ENCODE measurements around the gene NID1. TPM values are rescaled to one million over a fixed set of nuclear protein-coding genes. Genes with fewer than 3 reads are reported as not detected.

NID1 gene
- total RNA-seq, 1 experiment from 2014 or later, result 0.32 TPM

- no TSS peak for BruUV-seq (replicated peaks)
- H4K20me1 ChIP-seq (ENCODE audit: insufficient read depth), result no peaks in the 10 kb centered on the region
- H3K36me3 ChIP-seq (ENCODE audit: control insufficient read depth in 1 of 2, insufficient read depth in 2 of 2, low read length in 2 of 2), result no peaks in the 10 kb centered on the region
- H2AFZ ChIP-seq (ENCODE audit: low read depth, low read length, poor library complexity, severe bottlenecking), result no peak overlapping the region
- no peak overlapping the region for H3K27ac ChIP-seq (ENCODE audit: low read depth, low read length)
- DNase-seq (ENCODE audit: low read depth, low spot score), result no peak
- CTCF ChIA-PET, result no interaction called here
- no peak overlapping the region for H3K9ac ChIP-seq (ENCODE audit: low read length)
- RAD21 ChIA-PET (ENCODE audit: low non-redundant PET in 1 of 2, low total read pairs in 2 of 2, uncharacterized antibody in 2 of 2, unreplicated experiment in 2 of 2), result no interaction called here
- H3K79me2 ChIP-seq (ENCODE audit: insufficient read depth, low read length), result no peaks in the 10 kb centered on the region
- no peaks in the 10 kb centered on the region for H3K9me2 ChIP-seq (ENCODE audit: insufficient read depth)
- TF ChIP-seq SIN3A (IDR thresholded peaks at IDR 0.05; ENCODE audit: low read depth), result no peak
- TF ChIP-seq YY1 (IDR thresholded peaks at IDR 0.05; ENCODE audit: extremely low read depth, insufficient replicate concordance, low read depth, low read length), result no peak
- no peak for TF ChIP-seq MAX (IDR thresholded peaks at IDR 0.05)
- TF ChIP-seq ATF3 (IDR thresholded peaks at IDR 0.05), result no peak
- TF ChIP-seq CTCF (IDR thresholded peaks at IDR 0.05 in 2 of 3, conservative IDR thresholded peaks at IDR 0.05 in 1 of 3; ENCODE audit: borderline replicate concordance in 1 of 3, insufficient read depth in 1 of 3, low read depth in 2 of 3, low read length in 2 of 3), result no peak
- no peak for TF ChIP-seq EZH2phosphoT487 (IDR thresholded peaks at IDR 0.05; ENCODE audit: borderline replicate concordance)
- no peak for TF ChIP-seq CBX3 (IDR thresholded peaks at IDR 0.05; ENCODE audit: low read depth)
- TF ChIP-seq RAD21 (IDR thresholded peaks at IDR 0.05; ENCODE audit: low read depth), result no peak
- TF ChIP-seq EGR1 (IDR thresholded peaks at IDR 0.05; ENCODE audit: low read depth), result no peak
- TF ChIP-seq TCF7L2 (IDR thresholded peaks at IDR 0.05; ENCODE audit: borderline replicate concordance, extremely low read depth, insufficient read depth, insufficient read length), result no peak
- no peak for TF ChIP-seq SRF (IDR thresholded peaks at IDR 0.05; ENCODE audit: low read depth)
- no peak for TF ChIP-seq ZNF274 (IDR thresholded peaks at IDR 0.05; ENCODE audit: low read depth, low read length)
- no peak for TF ChIP-seq POLR2AphosphoS5 (IDR thresholded peaks at IDR 0.05; ENCODE audit: low read depth, low read length)
- no peak for TF ChIP-seq ELF1 (IDR thresholded peaks at IDR 0.05; ENCODE audit: borderline replicate concordance, low read depth)
- no peak for TF ChIP-seq FOSL1 (IDR thresholded peaks at IDR 0.05; ENCODE audit: low read depth)
- TF ChIP-seq CEBPB (IDR thresholded peaks at IDR 0.05; ENCODE audit: low read depth), result no peak
- TF ChIP-seq SP1 (IDR thresholded peaks at IDR 0.05; ENCODE audit: low read depth), result no peak
- TF ChIP-seq ZBTB33 (IDR thresholded peaks at IDR 0.05; ENCODE audit: extremely low read depth, insufficient replicate concordance, low read length), result no peak
- TF ChIP-seq EZH2 (IDR thresholded peaks at IDR 0.05), result no peak
- intact Hi-C loops (cut with micrococcal nuclease), result no loop called here
- POLR2A ChIA-PET, result no interaction called here
- H3K4me3 ChIP-seq (replicated peaks in 1 of 2; ENCODE audit: low read depth in 1 of 2, low read length in 2 of 2), result no peak overlapping the region
- no peaks in the 10 kb centered on the region; a peak in 1 of 4 replicates for H3K9me3 ChIP-seq (ENCODE audit: control insufficient read depth in 1 of 2, insufficient read depth in 1 of 2, low read depth in 1 of 2, low read length in 2 of 2)
- H3K4me2 ChIP-seq (ENCODE audit: low read length), result no peak overlapping the region
- no peaks in the 10 kb centered on the region for H3K4me1 ChIP-seq (ENCODE audit: control insufficient read depth in 1 of 2, insufficient read depth in 2 of 2, low read length in 2 of 2)
- no peaks in the 10 kb centered on the region for H3K27me3 ChIP-seq (ENCODE audit: insufficient read depth, low read length)
- no peak for ATAC-seq
Observed at GRCh38 chr1:236067854-236068454, 3.1 kb upstream of the NID1 start.

Data from HCT116 (cell line).